HCT116 (cell line): Measurements from ENCODE around the gene NCF2. TPM values are rescaled to one million over a fixed set of nuclear protein-coding genes. Genes with fewer than 3 reads are reported as not detected.

ENCODE experiments used
- ATAC-seq: fragments of 200-7000 bp; cut with Tn5 transposase; 2 replicates; pipeline ENCODE4 v1.9.1; 2020; ENCODE audit warnings: mild to moderate bottlenecking, moderate library complexity
- BruUV-seq: library from RNA; stranded (reverse); fragments of 400-500 nt; replicated peaks from 2 replicates; lab custom pipeline; 2021; lab: Mats Ljungman, UMichigan
- CTCF ChIA-PET: fragments of 300-600 bp; sonication (Branson Sonifier 250); formaldehyde crosslinking; loops from one replicate; lab custom pipeline; 2021; ENCODE audit warnings: antibody characterized with exemption; lab: Charles Lee
- POLR2A ChIA-PET: fragments of 300-600, 350-600 bp; sonication (Branson Sonifier 250); formaldehyde crosslinking; loops from one replicate; lab custom pipeline; 2021; ENCODE audit warnings: antibody characterized with exemption; lab: Charles Lee
- RAD21 ChIA-PET, 2 experiments: fragments of 300-600 bp; sonication (Branson Sonifier 250); formaldehyde crosslinking; loops; one replicate each; lab custom pipeline; 2023; ENCODE audit warnings: low total read pairs in 2 of 2; ENCODE audit not compliant: uncharacterized antibody in 2 of 2, unreplicated experiment in 2 of 2, low non-redundant PET in 1 of 2; lab: Charles Lee
- DNase-seq: peaks from one replicate; pipeline ENCODE4 v3.0.0-alpha.2; 2010; ENCODE audit warnings: low read depth, low spot score
- H2AFZ ChIP-seq: fragments of 200-600 bp; shearing (Covaris generic), sonication (generic); 2 replicates; pipeline ENCODE4 v1.6.1; 2017; ENCODE audit warnings: low read depth, mixed run types, mixed read lengths, antibody characterized with exemption, low read length; ENCODE audit not compliant: poor library complexity, severe bottlenecking
- H3K27ac ChIP-seq: 2 replicates; pipeline ENCODE4 v1.5.1; 2012; ENCODE audit warnings: low read depth, low read length
- H3K27me3 ChIP-seq: fragments of 200-600 bp; sonication (generic); 2 replicates; pipeline ENCODE4 v1.6.1; 2016; ENCODE audit warnings: mixed run types, low read length, mixed read lengths; ENCODE audit not compliant: insufficient read depth
- H3K36me3 ChIP-seq, 2 experiments: fragments of 200-500 bp in 1 of 2; fragments of 200-600 bp in 1 of 2; sonication (Bioruptor generic) in 1 of 2; sonication (generic) in 1 of 2; 2 replicates each; pipeline versions ENCODE4 v1.5.1 to v1.6.1; 2014 to 2016; ENCODE audit warnings: low read length in 2 of 2, inconsistent platforms in 1 of 2, mixed read lengths in 1 of 2, mixed run types in 1 of 2; ENCODE audit not compliant: insufficient read depth in 2 of 2, control insufficient read depth in 1 of 2
- H3K4me1 ChIP-seq, 2 experiments: fragments of 200-600 bp in 1 of 2; sonication (generic) in 1 of 2; 2 replicates each; pipeline versions ENCODE4 v1.5.1 to v1.6.1; 2012 to 2017; ENCODE audit warnings: low read length in 2 of 2, inconsistent platforms in 1 of 2, mild to moderate bottlenecking in 1 of 2, mixed read lengths in 1 of 2, mixed run types in 1 of 2, moderate library complexity in 1 of 2; ENCODE audit not compliant: insufficient read depth in 2 of 2, control insufficient read depth in 1 of 2
- H3K4me2 ChIP-seq: fragments of 200-600 bp; sonication (generic); 2 replicates; pipeline ENCODE4 v1.6.1; 2017; ENCODE audit warnings: mixed run types, low read length, mixed read lengths
- H3K4me3 ChIP-seq, 2 experiments: fragments of 200-600 bp in 1 of 2; sonication (generic) in 1 of 2; replicated peaks in 1 of 2; 2 replicates each; pipeline ENCODE4 v1.5.1; 2011 to 2016; ENCODE audit warnings: low read length in 2 of 2, control low read depth in 1 of 2, low read depth in 1 of 2, mild to moderate bottlenecking in 1 of 2, mixed read lengths in 1 of 2, mixed run types in 1 of 2
- H3K79me2 ChIP-seq: fragments of 200-600 bp; sonication (generic); 2 replicates; pipeline ENCODE4 v1.6.1; 2017; ENCODE audit warnings: mild to moderate bottlenecking, mixed run types, low read length, moderate library complexity, mixed read lengths; ENCODE audit not compliant: insufficient read depth
- H3K9ac ChIP-seq: fragments of 200-600 bp; sonication (generic); 2 replicates; pipeline ENCODE4 v1.6.1; 2016; ENCODE audit warnings: low read length, mixed read lengths
- H3K9me2 ChIP-seq: fragments of 200-600 bp; sonication (generic), shearing (Covaris generic); 2 replicates; pipeline ENCODE4 v1.6.1; 2017; ENCODE audit warnings: mixed run types, mild to moderate bottlenecking, moderate library complexity; ENCODE audit not compliant: insufficient read depth
- H3K9me3 ChIP-seq, 2 experiments: fragments of 200-500 bp in 1 of 2; fragments of 200-600 bp in 1 of 2; sonication (Bioruptor generic) in 1 of 2; sonication (generic) in 1 of 2; 2 replicates each; pipeline ENCODE4 v1.6.1; 2014 to 2017; ENCODE audit warnings: low read length in 2 of 2, mixed read lengths in 2 of 2, inconsistent platforms in 1 of 2, low read depth in 1 of 2, mild to moderate bottlenecking in 1 of 2, mixed run types in 1 of 2, moderate library complexity in 1 of 2; ENCODE audit not compliant: control insufficient read depth in 1 of 2, insufficient read depth in 1 of 2
- H4K20me1 ChIP-seq: fragments of 200-600 bp; sonication (generic), shearing (Covaris generic); 2 replicates; pipeline ENCODE4 v1.6.1; 2017; ENCODE audit warnings: mixed run types, mild to moderate bottlenecking, moderate library complexity; ENCODE audit not compliant: insufficient read depth
- CEBPB ChIP-seq: IDR thresholded peaks from 2 replicates; pipeline ENCODE4 v1.6.1; 2012; ENCODE audit warnings: low read depth
- ELF1 ChIP-seq: IDR thresholded peaks from 2 replicates; pipeline ENCODE4 v1.6.1; 2012; ENCODE audit warnings: low read depth, borderline replicate concordance
- EZH2 ChIP-seq: fragments of 200-600 bp; sonication (generic); IDR thresholded peaks from 2 replicates; pipeline ENCODE4 v1.6.1; 2017; ENCODE audit warnings: antibody characterized with exemption, mixed run types
- POLR2AphosphoS5 ChIP-seq: IDR thresholded peaks from 2 replicates; pipeline ENCODE4 v1.6.1; 2011; ENCODE audit warnings: mild to moderate bottlenecking, low read depth, low read length, moderate library complexity
- SIN3A ChIP-seq: IDR thresholded peaks from 2 replicates; pipeline ENCODE4 v1.6.1; 2012; ENCODE audit warnings: low read depth
- SP1 ChIP-seq: IDR thresholded peaks from 2 replicates; pipeline ENCODE4 v1.6.1; 2012; ENCODE audit warnings: low read depth
- SRF ChIP-seq: IDR thresholded peaks from 2 replicates; pipeline ENCODE4 v1.6.1; 2012; ENCODE audit warnings: low read depth
- TCF7L2 ChIP-seq: IDR thresholded peaks from 2 replicates; pipeline ENCODE4 v1.7.0; 2011; ENCODE audit warnings: borderline replicate concordance, inconsistent platforms; ENCODE audit not compliant: insufficient read depth, insufficient read length; ENCODE audit errors: extremely low read depth
- ZNF274 ChIP-seq: fragments of 200-500 bp; sonication (Bioruptor generic); IDR thresholded peaks from 2 replicates; pipeline ENCODE4 v1.6.1; 2014; ENCODE audit warnings: mild to moderate bottlenecking, low read depth, low read length, inconsistent platforms
- intact Hi-C: fragments of 100-400 bp; cut with micrococcal nuclease; formaldehyde crosslinking; loops from 2 replicates; pipeline ENCODE4 v1.10.0; 2022
- total RNA-seq: library from RNA; stranded (reverse); gene quantifications from one replicate; pipeline ENCODE4 v1.2.1, GENCODE V29; 2021; ENCODE audit not compliant: unreplicated experiment
- TF ChIP-seq, protein P1 (sequence below): IDR thresholded peaks from 2 replicates; pipeline ENCODE4 v1.6.1; 2012
- TF ChIP-seq, protein P2 (sequence below), 3 experiments: fragments of 200-600 bp in 1 of 3; sonication (generic) in 1 of 3; IDR thresholded peaks in 2 of 3; conservative IDR thresholded peaks in 1 of 3; 2 replicates each; pipeline ENCODE4 v1.5.1; 2012 to 2017; ENCODE audit warnings: low read depth in 2 of 3, low read length in 2 of 3, antibody characterized with exemption in 1 of 3, borderline replicate concordance in 1 of 3, control low read depth in 1 of 3, mild to moderate bottlenecking in 1 of 3, mixed read lengths in 1 of 3, mixed run types in 1 of 3, moderate library complexity in 1 of 3; ENCODE audit not compliant: insufficient read depth in 1 of 3
- TF ChIP-seq, protein P3 (sequence below): IDR thresholded peaks from 2 replicates; pipeline ENCODE4 v1.6.1; 2012
- TF ChIP-seq, protein P4 (sequence below): IDR thresholded peaks from 2 replicates; pipeline ENCODE4 v1.6.1; 2012; ENCODE audit warnings: low read depth

The NCF2 gene
- total RNA-seq, 1 experiment from 2014 or later = 0.25 TPM

DNA sequence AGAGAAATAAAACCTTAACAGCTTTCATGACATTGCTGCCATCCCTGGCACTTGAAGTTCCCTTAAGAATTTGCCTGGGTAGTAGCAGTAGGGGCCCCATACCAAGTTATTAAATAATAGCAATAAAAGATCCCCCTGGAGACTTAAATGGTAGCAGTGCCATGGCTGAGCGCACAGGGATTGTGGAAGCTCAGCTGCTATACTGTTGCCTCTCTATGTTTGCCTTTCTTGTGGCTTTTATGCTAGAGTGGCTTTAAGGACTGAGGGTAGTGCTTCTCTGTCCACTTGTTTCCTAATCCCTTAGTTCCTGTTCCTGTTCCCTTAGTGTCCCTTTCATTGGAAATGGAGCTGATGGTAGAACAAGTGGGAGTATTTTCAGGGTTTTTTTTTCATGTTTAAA, 42.1 kb downstream of the NCF2 start:
- ChIA-PET CTCF (no interaction called here), POLR2A (no interaction called here), RAD21 (no interaction called here)
- no peaks in the 10 kb centered on the region for H4K20me1 ChIP-seq
- H3K4me1 ChIP-seq = peaks cover 0 to 3% of the 10 kb centered on the region in 2 experiments; a peak in 1 of 4 replicates
- H3K36me3 ChIP-seq = peaks cover 43 to 47% of the 10 kb centered on the region in 2 experiments
- no TSS peak for BruUV-seq
- H3K9me2 ChIP-seq = no peaks in the 10 kb centered on the region
- no peaks in the 10 kb centered on the region for H3K9me3 ChIP-seq
- H3K27ac ChIP-seq = no peak overlapping the region
- DNase-seq (no peak), ATAC-seq (no peak)
- TF ChIP-seq, protein P1, sequence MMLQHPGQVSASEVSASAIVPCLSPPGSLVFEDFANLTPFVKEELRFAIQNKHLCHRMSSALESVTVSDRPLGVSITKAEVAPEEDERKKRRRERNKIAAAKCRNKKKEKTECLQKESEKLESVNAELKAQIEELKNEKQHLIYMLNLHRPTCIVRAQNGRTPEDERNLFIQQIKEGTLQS = no peak
- TF ChIP-seq, protein P2, sequence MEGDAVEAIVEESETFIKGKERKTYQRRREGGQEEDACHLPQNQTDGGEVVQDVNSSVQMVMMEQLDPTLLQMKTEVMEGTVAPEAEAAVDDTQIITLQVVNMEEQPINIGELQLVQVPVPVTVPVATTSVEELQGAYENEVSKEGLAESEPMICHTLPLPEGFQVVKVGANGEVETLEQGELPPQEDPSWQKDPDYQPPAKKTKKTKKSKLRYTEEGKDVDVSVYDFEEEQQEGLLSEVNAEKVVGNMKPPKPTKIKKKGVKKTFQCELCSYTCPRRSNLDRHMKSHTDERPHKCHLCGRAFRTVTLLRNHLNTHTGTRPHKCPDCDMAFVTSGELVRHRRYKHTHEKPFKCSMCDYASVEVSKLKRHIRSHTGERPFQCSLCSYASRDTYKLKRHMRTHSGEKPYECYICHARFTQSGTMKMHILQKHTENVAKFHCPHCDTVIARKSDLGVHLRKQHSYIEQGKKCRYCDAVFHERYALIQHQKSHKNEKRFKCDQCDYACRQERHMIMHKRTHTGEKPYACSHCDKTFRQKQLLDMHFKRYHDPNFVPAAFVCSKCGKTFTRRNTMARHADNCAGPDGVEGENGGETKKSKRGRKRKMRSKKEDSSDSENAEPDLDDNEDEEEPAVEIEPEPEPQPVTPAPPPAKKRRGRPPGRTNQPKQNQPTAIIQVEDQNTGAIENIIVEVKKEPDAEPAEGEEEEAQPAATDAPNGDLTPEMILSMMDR (IDR thresholded peaks at IDR 0.05 in 2 of 3, conservative IDR thresholded peaks at IDR 0.05 in 1 of 3; ENCODE audit: borderline replicate concordance in 1 of 3, insufficient read depth in 1 of 3, low read depth in 2 of 3, low read length in 2 of 3) = no peak
- TF ChIP-seq SRF = no peak
- no peak for TF ChIP-seq TCF7L2
- no peak for TF ChIP-seq SP1
- TF ChIP-seq ZNF274 = no peak
- no peak for TF ChIP-seq POLR2AphosphoS5
- no peak overlapping the region for H3K4me3 ChIP-seq
- no peak overlapping the region for H3K9ac ChIP-seq
- no peak overlapping the region for H2AFZ ChIP-seq
- H3K27me3 ChIP-seq = no peaks in the 10 kb centered on the region
- H3K79me2 ChIP-seq = no peaks in the 10 kb centered on the region
- intact Hi-C loops = loop anchor here (10.0 kb wide), 1 partner anchor 183 kb away; no protein-coding TSS in a partner anchor
- no peak overlapping the region for H3K4me2 ChIP-seq

DNA sequence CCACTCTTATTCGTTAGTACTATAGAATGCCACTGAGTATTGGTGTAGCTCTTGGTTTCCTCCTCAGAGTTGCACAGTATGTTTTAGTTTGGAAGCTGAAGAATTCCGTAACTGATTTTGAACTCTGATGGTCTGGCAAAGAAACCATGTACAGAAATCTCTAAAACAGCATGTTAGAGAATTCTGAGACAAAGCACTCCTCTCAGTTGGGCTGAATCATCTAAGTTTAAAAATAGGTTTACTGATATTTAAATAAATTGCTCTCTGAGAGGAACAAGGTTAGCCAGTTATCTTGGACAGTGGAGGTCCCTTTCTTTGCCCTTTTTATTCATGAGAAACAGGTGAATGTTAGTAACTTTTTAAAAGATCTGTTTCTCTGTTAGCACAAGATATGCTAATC, 43.8 kb downstream of the NCF2 start:
- H3K9ac ChIP-seq = no peak overlapping the region
- peaks cover 0 to 3% of the 10 kb centered on the region in 2 experiments; a peak in 1 of 4 replicates for H3K4me1 ChIP-seq
- H3K36me3 ChIP-seq = peaks cover 41 to 51% of the 10 kb centered on the region in 2 experiments
- H3K27me3 ChIP-seq = no peaks in the 10 kb centered on the region
- BruUV-seq = no TSS peak
- H3K4me2 ChIP-seq = no peak overlapping the region
- no peaks in the 10 kb centered on the region for H3K9me2 ChIP-seq
- DNase-seq = no peak
- H2AFZ ChIP-seq = no peak overlapping the region
- ChIA-PET CTCF (no interaction called here), RAD21 (no interaction called here), POLR2A (no interaction called here)
- H3K27ac ChIP-seq = no peak overlapping the region
- no peak for ATAC-seq
- H3K4me3 ChIP-seq = no peak overlapping the region
- H3K9me3 ChIP-seq = no peaks in the 10 kb centered on the region
- no peaks in the 10 kb centered on the region for H3K79me2 ChIP-seq
- intact Hi-C loops = loop anchor here (10.0 kb wide), 1 partner anchor 182 kb away; no protein-coding TSS in a partner anchor
- H4K20me1 ChIP-seq = no peaks in the 10 kb centered on the region
- TF ChIP-seq, protein P3, sequence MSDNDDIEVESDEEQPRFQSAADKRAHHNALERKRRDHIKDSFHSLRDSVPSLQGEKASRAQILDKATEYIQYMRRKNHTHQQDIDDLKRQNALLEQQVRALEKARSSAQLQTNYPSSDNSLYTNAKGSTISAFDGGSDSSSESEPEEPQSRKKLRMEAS = no peak
- TF ChIP-seq TCF7L2 (no peak), CEBPB (no peak), ELF1 (no peak), EZH2 (no peak), SIN3A (no peak)
- TF ChIP-seq, protein P4, sequence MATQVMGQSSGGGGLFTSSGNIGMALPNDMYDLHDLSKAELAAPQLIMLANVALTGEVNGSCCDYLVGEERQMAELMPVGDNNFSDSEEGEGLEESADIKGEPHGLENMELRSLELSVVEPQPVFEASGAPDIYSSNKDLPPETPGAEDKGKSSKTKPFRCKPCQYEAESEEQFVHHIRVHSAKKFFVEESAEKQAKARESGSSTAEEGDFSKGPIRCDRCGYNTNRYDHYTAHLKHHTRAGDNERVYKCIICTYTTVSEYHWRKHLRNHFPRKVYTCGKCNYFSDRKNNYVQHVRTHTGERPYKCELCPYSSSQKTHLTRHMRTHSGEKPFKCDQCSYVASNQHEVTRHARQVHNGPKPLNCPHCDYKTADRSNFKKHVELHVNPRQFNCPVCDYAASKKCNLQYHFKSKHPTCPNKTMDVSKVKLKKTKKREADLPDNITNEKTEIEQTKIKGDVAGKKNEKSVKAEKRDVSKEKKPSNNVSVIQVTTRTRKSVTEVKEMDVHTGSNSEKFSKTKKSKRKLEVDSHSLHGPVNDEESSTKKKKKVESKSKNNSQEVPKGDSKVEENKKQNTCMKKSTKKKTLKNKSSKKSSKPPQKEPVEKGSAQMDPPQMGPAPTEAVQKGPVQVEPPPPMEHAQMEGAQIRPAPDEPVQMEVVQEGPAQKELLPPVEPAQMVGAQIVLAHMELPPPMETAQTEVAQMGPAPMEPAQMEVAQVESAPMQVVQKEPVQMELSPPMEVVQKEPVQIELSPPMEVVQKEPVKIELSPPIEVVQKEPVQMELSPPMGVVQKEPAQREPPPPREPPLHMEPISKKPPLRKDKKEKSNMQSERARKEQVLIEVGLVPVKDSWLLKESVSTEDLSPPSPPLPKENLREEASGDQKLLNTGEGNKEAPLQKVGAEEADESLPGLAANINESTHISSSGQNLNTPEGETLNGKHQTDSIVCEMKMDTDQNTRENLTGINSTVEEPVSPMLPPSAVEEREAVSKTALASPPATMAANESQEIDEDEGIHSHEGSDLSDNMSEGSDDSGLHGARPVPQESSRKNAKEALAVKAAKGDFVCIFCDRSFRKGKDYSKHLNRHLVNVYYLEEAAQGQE = no peak
